Stimulated activated CD4-positive, alpha-beta T cell treated with anti-CD3 and anti-CD28 coated beads, Interleukin-15, amount 100 ng/mL, for 24 hours (primary cell): ENCODE data around the gene NFATC3.

Experiments
- DNase-seq: peaks from one replicate; pipeline ENCODE4 v3.0.0-alpha.2; 2020

Gene NFATC3

GRCh38 chr16:68233085-68233834, 148.1 kb downstream of the NFATC3 start:
- no peak for DNase-seq

- DNase-seq = no peak
Measured at GRCh38 chr16:68233835-68234187, 148.6 kb downstream of the NFATC3 start.

GRCh38 chr16:68234188-68235107, 149.3 kb downstream of the NFATC3 start:
- no peak for DNase-seq

GRCh38 chr16:68235108-68235886, 150.1 kb downstream of the NFATC3 start:
- no peak for DNase-seq

- no peak for DNase-seq
Measured at GRCh38 chr16:68235887-68236136, 150.6 kb downstream of the NFATC3 start, which contains the start of gene ESRP2. TSS of gene ESRP2 (minus strand) at chr16:68236127. CDS start at chr16:68236045, 82 bp downstream.

GRCh38 chr16:68236137-68236825, 151.1 kb downstream of the NFATC3 start:
- peak; percentile 63 for DNase-seq

GRCh38 chr16:68236826-68237242, 151.7 kb downstream of the NFATC3 start:
- DNase-seq = peak; percentile 23

GRCh38 chr16:68237243-68238028, 152.3 kb downstream of the NFATC3 start:
- DNase-seq = peak; percentile 96

- DNase-seq = no peak
Measured at GRCh38 chr16:68238029-68238345, 152.8 kb downstream of the NFATC3 start.

- no peak for DNase-seq
Measured at GRCh38 chr16:68242085-68242484, 156.9 kb downstream of the NFATC3 start.

GRCh38 chr16:68242926-68243858, 158.0 kb downstream of the NFATC3 start:
- no peak for DNase-seq

- no peak for DNase-seq
Measured at GRCh38 chr16:68244481-68244902, 159.3 kb downstream of the NFATC3 start.

- peak; percentile 97 for DNase-seq
Measured at GRCh38 chr16:68244903-68245853, 160.0 kb downstream of the NFATC3 start, which contains the start of gene PLA2G15. TSS of gene PLA2G15 (plus strand) at chr16:68245373. CDS start at chr16:68245427, 54 bp downstream.

GRCh38 chr16:68246121-68246520, 161.0 kb downstream of the NFATC3 start:
- no peak for DNase-seq

GRCh38 chr16:68246666-68247065, 161.5 kb downstream of the NFATC3 start:
- DNase-seq = no peak

GRCh38 chr16:68247400-68247799, 162.2 kb downstream of the NFATC3 start:
- no peak for DNase-seq

GRCh38 chr16:68247932-68248331, 162.8 kb downstream of the NFATC3 start:
- no peak for DNase-seq

GRCh38 chr16:68249371-68249770, 164.2 kb downstream of the NFATC3 start:
- DNase-seq = no peak

- no peak for DNase-seq
Measured at GRCh38 chr16:68250951-68251350, 165.8 kb downstream of the NFATC3 start.

- no peak for DNase-seq
Measured at GRCh38 chr16:68251832-68252231, 166.7 kb downstream of the NFATC3 start.
